Body of pancreas (tissue), 4 donors: Measurements from ENCODE around the gene OAS3. TPM values are rescaled to one million over a fixed set of nuclear protein-coding genes. Genes with fewer than 3 reads are reported as not detected.

Experiments used
- ATAC-seq: fragments of 150-250 bp; one replicate; pipeline ENCODE4 v1.9.1; 2016
- DNase-seq, 4 donors: peaks; one replicate each; pipeline ENCODE4 v3.0.0-alpha.2; 2019
- H3K27ac ChIP-seq, 4 donors: fragments of 200-600 bp; sonication (generic); 1 replicate in 3 of 4; 2 replicates in 1 of 4; pipeline versions ENCODE4 v1.5.1 to v1.6.1; 2016 to 2019; ENCODE audit warnings: mild to moderate bottlenecking in 1 of 4, mixed read lengths in 1 of 4, moderate library complexity in 1 of 4
- H3K27me3 ChIP-seq, 2 donors: fragments of 200-600 bp; sonication (generic); one replicate each; pipeline ENCODE4 v1.6.0; 2016; ENCODE audit warnings: mild to moderate bottlenecking in 1 of 2
- H3K36me3 ChIP-seq, 2 donors: fragments of 200-600 bp; sonication (generic); replicated peaks in 1 of 2; 2 replicates each; pipeline ENCODE4 v1.5.1; 2016; ENCODE audit warnings: low read depth in 2 of 2; ENCODE audit not compliant: insufficient read depth in 1 of 2
- H3K4me1 ChIP-seq: fragments of 200-600 bp; sonication (generic); one replicate; pipeline ENCODE4 v1.6.0; 2016
- H3K4me3 ChIP-seq, 2 donors: fragments of 200-600 bp; sonication (generic); 1 replicate in 1 of 2; 2 replicates in 1 of 2; pipeline ENCODE4 v1.5.1; 2016 to 2019
- H3K9me3 ChIP-seq, 3 donors: fragments of 200-600 bp; sonication (generic); 1 replicate in 2 of 3; 2 replicates in 1 of 3; pipeline ENCODE4 v1.5.1; 2016
- CTCF ChIP-seq, 7 experiments: fragments of 450-650 bp in 4 of 7; fragments of 200-600 bp in 3 of 7; sonication (generic) in 3 of 7; IDR thresholded peaks; one replicate each; pipeline ENCODE4 v1.5.1; 2016 to 2019; ENCODE audit warnings: antibody characterized with exemption in 7 of 7
- POLR2A ChIP-seq, 3 donors: fragments of 450-650 bp; IDR thresholded peaks; one replicate each; pipeline ENCODE4 v1.6.1; 2016; ENCODE audit warnings: antibody characterized with exemption in 3 of 3, mild to moderate bottlenecking in 2 of 3
- WGBS, 2 donors: methylation state at CpG; one replicate each; pipeline ENCODE4 v1.1.5; 2017; 5-methylcytosine and 5-hydroxymethylcytosine counted together
- intact Hi-C: fragments of 100-400 bp; cut with DNase I; formaldehyde crosslinking; loops from one replicate; pipeline ENCODE4 v1.15.1; 2023
- total RNA-seq, 2 donors: library from RNA; depleted of rRNA; stranded (reverse); fragments of >200 nt; gene quantifications; one replicate each; pipeline ENCODE4 v1.1.0, GENCODE V29; 2016

Gene OAS3
- total RNA-seq, 2 donors from 2014 or later: 2.3 to 18.1 TPM

GRCh38 chr12:113005762-113006161, 67.5 kb downstream of the OAS3 start:
- 76 to 79% methylated on average over 4 of the region's 4 CpGs for WGBS, 2 donors
- no peaks in the 10 kb centered on the region for H3K36me3 ChIP-seq
- H3K27me3 ChIP-seq: no peaks in the 10 kb centered on the region

GRCh38 chr12:113006206-113006605, 67.9 kb downstream of the OAS3 start:
- WGBS, 2 donors: 64 to 83% methylated on average over 7 of the region's 7 CpGs
- Histone ChIP-seq H3K9me3 (no peaks in the 10 kb centered on the region), H3K36me3 (no peaks in the 10 kb centered on the region), H3K4me3 (no peak overlapping the region), H3K27me3 (no peaks in the 10 kb centered on the region), H3K4me1 (no peaks in the 10 kb centered on the region), H3K27ac (no peak overlapping the region)
- ATAC-seq: no peak
- intact Hi-C loops: no loop called here
- TF ChIP-seq CTCF (IDR thresholded peaks at IDR 0.05) (no peak), POLR2A (IDR thresholded peaks at IDR 0.05) (no peak)
- DNase-seq: no peak

More at GRCh38 chr12:113005762-113006161, 67.5 kb downstream of the OAS3 start:
- no peaks in the 10 kb centered on the region for H3K9me3 ChIP-seq
- DNase-seq (no peak), ATAC-seq (no peak)
- H3K27ac ChIP-seq: no peak overlapping the region
- intact Hi-C loops: no loop called here
- no peak overlapping the region for H3K4me3 ChIP-seq
- no peaks in the 10 kb centered on the region for H3K4me1 ChIP-seq
- TF ChIP-seq CTCF (IDR thresholded peaks at IDR 0.05) (no peak), POLR2A (IDR thresholded peaks at IDR 0.05) (no peak)

- Histone ChIP-seq H3K4me1 (no peaks in the 10 kb centered on the region), H3K27me3 (no peaks in the 10 kb centered on the region), H3K4me3 (no peak overlapping the region), H3K36me3 (no peaks in the 10 kb centered on the region), H3K9me3 (no peaks in the 10 kb centered on the region), H3K27ac (no peak overlapping the region)
- ATAC-seq: no peak
- TF ChIP-seq CTCF (IDR thresholded peaks at IDR 0.05) (no peak), POLR2A (IDR thresholded peaks at IDR 0.05) (no peak)
- 80 to 85% methylated on average over 5 to 6 of the region's 6 CpGs for WGBS, 2 donors
- DNase-seq: no peak
- intact Hi-C loops: no loop called here
Measured at GRCh38 chr12:113006641-113007040, 68.4 kb downstream of the OAS3 start.

- 43 to 62% methylated on average over 4 of the region's 4 CpGs for WGBS, 2 donors
Measured at GRCh38 chr12:113007166-113007565, 68.9 kb downstream of the OAS3 start.

More at GRCh38 chr12:113007166-113007565, 68.9 kb downstream of the OAS3 start:
- DNase-seq (no peak), ATAC-seq (no peak)
- intact Hi-C loops: no loop called here
- H3K27me3 ChIP-seq: no peaks in the 10 kb centered on the region
- H3K36me3 ChIP-seq: no peaks in the 10 kb centered on the region
- H3K4me3 ChIP-seq: no peak overlapping the region
- H3K4me1 ChIP-seq: no peaks in the 10 kb centered on the region
- H3K27ac ChIP-seq: no peak overlapping the region
- no peak for TF ChIP-seq POLR2A (IDR thresholded peaks at IDR 0.05)
- no peak for TF ChIP-seq CTCF (IDR thresholded peaks at IDR 0.05)
- no peaks in the 10 kb centered on the region for H3K9me3 ChIP-seq
